NCI-H2227 (cell line): ENCODE measurements around the gene NEIL3.
A peak's percentile ranks its signal among the peaks of the same experiment; 100 is the strongest.

Source experiments
- DNase-seq: peaks from one replicate; lab custom pipeline; 2025; ENCODE audit not compliant: unreplicated experiment; lab: John Stamatoyannopoulos, UW

NEIL3 gene, protein sequence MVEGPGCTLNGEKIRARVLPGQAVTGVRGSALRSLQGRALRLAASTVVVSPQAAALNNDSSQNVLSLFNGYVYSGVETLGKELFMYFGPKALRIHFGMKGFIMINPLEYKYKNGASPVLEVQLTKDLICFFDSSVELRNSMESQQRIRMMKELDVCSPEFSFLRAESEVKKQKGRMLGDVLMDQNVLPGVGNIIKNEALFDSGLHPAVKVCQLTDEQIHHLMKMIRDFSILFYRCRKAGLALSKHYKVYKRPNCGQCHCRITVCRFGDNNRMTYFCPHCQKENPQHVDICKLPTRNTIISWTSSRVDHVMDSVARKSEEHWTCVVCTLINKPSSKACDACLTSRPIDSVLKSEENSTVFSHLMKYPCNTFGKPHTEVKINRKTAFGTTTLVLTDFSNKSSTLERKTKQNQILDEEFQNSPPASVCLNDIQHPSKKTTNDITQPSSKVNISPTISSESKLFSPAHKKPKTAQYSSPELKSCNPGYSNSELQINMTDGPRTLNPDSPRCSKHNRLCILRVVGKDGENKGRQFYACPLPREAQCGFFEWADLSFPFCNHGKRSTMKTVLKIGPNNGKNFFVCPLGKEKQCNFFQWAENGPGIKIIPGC

DNA sequence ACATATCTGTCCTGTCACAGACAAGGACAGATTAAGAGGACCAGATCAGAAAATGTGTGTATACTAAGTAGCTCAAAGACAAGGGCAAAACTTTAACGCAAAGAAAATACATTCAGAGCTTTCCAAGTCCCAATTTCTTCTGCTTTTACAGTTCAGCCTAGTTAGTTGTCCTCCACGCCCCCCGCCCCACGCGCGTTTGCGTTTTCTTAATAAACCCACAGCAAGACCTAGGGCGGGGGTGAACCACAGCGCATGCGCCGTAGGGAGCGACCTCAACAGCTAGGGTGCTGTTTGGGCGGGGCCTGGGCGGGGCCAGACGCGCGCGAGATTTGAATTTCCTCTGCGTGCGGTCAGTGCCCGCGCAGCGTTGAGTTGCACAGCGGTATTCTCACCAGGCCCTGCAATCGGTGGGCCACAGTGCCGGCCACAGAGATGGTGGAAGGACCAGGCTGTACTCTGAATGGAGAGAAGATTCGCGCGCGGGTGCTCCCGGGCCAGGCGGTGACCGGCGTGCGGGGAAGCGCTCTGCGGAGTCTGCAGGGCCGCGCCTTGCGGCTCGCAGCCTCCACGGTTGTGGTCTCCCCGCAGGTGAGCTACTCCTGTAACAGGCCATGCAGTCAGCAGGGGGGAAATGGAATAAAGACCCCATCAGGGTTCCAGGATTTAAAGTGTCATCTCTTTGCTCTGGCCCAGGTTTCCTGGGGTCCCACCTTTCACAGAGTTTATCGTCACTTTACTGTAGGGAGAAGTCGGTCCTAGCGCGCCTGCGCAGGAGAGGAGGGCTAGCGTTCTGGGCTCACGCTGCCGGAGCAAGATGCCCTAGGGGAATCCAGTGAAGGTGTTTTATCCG, at the start of gene NEIL3:
NEIL3 (plus strand) TSS at position 353 of the 850 bp plus-strand sequence; CDS start at position 433, 80 bp downstream.
- DNase-seq, result peak; percentile 91

DNA sequence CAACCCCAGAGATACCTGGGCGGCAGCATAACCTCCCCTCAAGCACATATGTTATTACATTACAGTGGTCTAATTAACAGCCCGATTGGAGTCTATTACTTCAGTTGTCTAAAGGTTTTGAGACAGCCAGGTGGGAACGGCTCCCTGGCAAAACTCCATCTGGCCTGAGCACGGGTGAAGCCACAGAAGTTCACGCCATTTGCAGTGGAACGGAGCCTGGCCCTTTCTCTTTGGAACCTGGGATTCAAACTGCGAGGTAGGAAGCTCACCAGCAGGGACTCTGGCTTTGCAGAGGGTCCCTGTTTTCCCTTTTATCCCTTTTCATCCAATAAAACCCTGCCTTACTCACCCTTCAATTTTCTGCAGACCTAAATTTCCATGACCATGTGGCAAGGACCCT, 45.9 kb upstream of the NEIL3 start:
- DNase-seq, result no peak

DNA sequence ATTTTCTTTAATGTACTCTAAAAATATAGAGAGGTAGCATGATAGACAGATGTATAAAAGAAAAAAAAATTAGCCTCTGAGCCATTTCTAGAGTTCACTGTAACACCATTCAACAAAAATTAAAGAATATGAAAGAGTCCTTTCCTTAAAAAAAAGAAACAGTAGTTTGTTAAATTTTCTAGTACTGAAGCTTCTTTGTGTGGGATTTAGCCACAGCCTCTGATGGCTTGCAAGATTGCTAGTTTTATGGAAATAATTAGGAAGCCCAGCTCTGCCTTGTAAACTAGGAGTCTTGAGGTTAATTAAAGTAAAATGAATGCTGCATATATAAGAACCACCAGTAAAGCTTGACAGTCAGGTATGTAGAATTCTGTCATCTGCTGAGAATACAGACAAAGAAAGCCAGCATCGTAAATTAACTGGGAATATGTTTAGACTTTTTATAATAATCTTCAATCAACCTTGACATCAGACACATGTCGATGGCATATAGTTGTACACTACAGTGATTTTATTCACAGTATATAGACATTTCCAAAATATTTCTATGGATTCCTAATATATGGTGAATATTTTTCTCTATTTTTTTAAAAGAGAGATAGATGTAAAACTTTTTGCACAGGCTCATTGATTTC, 44.8 kb upstream of the NEIL3 start:
- no peak for DNase-seq

DNA sequence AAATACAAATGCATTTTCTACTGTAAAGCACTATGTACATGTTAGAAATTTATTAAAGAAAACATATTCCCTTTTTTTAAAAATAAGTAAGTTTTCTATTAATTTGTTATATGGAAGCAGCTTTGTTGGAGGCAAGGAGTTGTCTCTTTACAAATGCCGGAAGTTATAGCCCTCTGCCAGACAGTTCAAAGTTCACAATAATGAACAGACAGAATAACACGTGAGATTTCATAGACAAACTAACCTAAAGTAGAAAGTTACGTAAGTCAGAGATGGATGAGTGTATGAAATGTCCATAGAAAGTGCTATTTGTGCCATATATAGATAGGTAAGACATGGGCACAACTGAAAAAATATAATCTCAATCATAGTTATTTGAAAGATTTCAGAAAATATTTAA, 43.9 kb upstream of the NEIL3 start:
- no peak for DNase-seq

DNA sequence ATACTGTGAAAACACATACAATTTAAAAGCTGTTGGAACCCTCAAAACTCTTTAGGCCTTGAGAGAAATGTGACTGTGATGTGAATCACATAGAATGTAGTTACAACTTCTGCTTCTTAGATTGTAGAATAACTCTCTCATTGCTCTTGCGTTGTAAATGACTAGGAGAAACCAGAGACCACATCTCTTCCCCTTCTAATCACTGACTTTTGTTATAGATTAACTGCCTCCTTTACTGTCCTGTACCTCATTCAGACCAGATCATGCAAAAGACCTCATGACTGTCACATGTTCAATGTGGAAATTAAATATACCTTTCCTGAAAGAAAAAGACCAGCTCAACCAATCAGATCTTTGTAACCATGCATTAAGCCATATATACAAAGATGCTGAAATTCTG, 43.2 kb upstream of the NEIL3 start:
- DNase-seq, result no peak

DNA sequence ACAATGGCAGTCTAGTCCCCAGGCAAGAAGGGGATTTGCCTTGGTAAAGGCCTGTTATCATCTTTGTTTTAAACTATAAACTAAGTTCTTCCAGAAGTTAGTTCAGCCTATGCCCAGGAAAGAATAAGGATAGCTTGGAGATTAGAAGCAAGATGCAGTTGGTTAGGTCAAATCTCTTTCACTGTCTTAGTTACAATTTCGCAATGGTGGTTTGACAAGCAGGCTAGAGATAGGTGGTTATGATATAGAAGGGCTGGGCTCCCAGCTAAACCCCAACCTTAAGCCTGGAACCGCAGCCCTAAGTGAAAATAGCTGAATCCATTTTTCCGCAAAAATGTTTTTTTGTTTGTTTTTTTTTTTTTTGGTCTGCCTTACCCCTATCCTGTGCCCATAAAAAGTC, 41.8 kb upstream of the NEIL3 start:
- no peak for DNase-seq

DNA sequence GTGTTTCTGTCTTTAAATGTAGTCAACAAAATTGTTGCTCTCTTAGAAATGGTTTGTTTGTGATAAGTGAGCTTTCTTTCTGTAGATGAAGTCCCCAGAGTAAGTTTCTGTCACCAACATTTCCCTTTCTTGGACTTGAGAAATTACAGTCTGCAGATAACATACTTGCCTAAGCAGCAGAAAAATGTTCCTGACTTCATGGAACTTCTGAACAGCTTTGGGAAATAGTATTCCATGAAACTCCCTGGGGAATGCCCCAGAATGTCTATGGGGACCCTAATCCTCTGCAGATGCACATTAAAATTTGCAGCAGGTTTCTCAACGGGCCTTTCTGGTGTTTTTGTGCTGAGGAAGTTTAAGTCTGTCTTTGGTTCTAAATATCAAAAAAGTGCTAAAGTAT, 38.6 kb upstream of the NEIL3 start:
- no peak for DNase-seq

DNA sequence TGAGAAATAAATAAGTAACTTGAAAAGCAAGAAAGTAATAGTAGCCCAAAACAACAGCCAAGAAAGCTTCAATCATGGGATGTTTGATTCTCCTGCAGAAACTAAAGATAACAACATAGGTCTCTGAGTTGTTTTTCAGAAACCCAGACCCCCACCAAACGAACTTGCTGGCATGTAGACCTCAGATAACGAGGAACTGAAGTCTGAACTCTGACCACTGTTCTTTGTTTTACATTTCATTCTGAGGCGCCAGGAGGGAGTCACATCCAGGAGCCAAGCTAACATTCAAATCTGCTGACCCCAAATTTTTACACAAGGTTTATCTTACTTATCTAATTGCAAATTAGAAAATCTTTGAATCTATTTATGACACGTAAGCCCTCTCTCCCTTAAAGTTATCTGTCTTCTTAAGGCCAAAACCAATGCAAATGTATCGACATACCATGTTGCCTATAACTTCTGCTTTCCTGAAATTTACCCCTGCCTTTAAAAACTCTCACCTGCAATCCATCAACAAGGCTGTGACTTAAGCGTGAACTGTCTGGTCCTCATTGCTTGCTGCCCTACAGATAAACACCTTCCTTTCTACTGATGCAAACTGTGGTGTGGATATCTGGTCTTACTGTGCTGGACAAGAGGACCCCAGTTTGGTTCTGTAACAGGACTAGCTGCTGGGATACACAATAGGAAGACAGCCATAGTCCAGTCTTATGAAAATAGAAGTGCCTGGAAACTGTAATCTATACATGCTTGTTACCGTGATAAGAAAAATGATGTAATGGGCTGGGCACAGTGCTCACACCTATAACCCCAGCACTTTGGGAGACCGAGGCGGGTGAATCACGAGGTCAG, 37.5 kb upstream of the NEIL3 start:
- no peak for DNase-seq

DNA sequence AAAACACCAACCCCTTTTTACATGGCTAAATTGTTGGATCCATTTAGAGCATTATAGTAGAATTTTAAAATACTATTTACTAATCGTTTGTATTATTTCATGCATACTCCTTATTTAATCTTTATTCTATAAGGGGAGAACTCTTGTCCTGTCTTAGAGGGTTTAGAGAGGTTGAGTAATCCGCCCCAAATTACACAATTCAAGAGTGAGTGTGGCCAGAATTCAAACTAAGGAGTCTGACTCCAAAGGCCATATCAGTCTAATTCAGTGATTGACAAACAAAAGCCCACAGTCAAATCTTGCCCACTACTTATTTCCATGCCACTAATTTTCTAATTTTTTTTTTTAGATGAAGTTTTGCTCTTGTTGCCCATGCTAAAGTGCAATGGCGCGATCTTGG, 33.7 kb upstream of the NEIL3 start:
- no peak for DNase-seq

DNA sequence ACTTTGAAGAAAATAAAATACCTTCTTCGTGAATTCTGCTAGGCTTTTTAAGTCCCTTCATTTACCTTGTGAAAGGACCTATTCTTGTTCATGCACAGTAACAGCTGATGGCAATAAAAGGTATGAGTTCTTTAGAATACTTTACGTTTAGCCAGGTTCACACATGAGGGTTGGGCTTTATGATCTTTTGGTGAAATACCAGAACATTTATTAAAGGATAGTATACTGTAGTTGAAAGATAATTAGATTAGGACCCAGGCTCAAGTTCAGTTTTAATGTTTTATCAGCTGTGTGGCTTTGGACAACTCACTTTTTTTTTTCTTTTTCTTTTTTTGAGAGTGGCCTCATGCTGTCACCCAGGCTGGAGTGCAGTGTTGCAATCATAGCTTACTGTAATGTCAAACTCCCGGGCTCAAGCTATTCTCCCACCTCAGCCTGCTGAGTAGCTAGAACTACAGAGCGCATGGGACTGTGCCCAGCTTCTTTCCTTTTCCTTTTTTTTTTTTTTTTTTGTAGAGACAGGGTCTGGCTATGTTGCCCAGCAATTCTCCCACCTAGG, 28.2 kb upstream of the NEIL3 start:
- no peak for DNase-seq

DNA sequence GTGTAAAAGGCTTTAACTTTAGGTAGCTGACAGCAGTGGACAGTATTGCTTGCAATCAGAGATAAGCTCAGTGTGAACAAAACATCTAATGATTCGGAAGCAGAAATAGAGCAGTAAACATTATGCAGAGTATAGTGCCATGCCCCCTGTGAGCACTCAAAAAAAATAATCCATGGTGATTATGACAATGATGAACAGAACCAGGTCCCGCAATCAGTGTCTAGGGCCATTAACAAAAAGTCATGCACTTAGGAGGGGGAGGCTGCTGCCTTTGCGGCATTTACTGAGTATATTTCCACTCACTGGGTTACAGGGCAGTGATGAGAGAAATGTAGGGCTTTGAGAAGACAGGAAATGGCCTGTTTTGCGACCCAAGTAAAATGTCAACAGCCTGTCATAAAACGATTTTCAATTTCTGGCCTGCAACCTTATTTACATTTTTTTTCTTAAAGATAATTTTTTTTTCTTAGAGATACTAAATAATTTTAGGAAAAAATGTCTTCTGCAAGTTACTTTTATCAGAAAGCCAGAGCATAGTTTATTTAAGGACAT, 27.3 kb upstream of the NEIL3 start:
- no peak for DNase-seq

DNA sequence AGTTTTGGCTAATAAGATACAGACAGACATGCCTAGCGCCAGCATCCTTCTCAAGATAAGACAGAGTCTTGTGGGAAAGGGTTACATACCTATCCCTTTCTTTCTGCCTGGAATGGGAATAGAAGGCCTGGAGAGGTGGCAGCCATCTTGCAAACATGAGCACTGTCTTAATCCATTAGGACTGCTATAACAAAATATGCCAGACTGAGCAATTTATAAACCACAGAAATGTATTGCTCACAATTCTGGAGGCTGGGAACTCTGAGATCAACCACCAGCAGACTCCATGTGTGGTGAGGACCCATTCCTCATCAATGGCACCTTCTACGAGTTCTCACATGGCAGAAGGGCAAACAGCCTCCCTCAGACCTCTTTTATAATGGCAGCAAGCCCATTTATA, 26.5 kb upstream of the NEIL3 start:
- no peak for DNase-seq

DNA sequence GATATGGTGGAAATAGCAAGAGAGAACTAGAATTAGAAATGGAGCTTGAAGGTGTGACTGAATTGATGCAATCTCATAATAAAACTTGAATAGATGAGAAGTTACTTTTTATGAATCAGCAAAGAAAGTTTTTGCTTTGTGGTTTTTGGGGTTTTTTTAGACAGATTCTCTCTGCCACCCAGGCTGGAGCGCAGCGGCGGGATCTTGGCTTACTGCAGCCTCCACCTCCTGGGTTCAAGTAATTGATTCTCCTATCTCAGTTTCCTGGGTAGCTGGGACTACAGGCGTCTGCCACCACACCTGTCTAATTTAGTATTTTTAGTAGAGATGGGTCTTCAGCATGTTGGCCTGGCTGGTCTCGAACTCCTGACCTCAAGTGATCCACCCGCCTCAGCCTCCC, 23.7 kb upstream of the NEIL3 start:
- DNase-seq, result no peak

DNA sequence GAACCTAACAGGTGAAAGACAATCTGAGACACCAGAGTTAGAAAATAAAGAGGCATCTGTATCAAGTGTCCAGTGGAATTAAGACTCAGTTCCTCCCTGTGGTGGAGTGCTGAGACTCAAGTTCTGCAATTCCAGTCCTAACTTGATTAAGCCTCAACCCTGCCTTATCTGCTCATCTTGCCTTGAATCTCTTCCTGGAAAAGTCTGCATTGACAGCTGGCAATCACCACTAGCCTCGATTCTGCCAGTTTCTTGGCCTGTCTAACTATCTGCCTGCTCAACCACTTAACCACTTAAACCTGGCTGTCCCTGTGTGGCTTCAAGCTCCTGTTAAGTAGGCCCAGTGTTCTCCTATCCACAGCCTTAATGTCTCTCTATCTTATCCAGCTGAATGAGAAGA, 22.4 kb upstream of the NEIL3 start:
- DNase-seq, result no peak

DNA sequence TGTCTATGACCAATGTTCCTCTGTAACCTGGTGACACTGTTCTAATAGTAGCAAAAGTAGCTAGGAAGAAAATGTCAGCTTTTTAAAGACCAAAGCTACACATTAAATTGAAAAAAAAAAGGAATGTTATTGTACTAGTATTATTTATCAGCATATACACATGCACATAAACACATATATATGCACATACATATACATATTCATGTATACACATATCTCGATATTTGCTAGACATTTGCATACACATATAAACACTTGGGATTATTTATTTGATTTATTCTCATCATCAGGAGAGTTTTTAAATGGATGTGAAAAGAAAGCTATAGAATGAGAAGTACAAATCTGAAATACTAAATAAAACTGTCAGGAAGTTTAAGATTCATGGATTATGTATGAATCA, 21.3 kb upstream of the NEIL3 start:
- no peak for DNase-seq

DNA sequence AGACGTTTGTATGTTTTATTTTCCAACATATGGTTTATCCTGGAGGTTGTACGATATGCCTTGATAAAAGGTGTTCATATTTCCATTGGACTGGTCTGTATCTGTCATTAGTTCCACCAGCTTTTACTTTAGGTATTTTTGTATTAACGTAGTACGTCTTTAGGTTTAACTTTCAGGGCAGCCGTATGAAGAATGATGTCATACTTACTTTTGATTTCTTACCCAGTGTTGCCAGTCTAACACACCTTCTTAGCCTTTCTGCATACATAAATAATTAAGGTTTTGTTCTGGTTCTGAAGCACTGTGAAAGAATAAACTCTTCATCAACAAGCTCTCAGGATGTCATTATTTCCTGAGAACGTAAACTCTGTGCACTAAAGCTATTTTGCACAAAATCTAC, 18.9 kb upstream of the NEIL3 start:
- no peak for DNase-seq

DNA sequence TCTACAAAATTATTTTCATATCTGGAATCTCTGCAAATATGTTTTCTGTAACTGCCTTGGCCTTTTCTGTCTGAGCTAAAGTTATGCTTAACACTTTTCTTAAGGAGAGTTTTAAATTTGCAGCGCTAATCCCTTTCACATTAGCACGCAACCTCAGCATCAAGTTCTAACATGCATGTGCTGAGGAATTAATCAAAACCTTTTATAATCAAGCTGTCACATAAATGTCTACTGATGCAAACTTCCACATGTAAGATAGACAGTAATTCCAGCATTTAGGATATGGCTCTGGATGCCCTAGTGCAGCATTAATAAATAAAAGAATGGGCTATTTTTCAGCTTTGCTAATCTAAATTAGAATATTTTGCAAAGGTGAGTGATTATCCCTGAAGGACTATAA, 17.5 kb upstream of the NEIL3 start:
- DNase-seq, result no peak

DNA sequence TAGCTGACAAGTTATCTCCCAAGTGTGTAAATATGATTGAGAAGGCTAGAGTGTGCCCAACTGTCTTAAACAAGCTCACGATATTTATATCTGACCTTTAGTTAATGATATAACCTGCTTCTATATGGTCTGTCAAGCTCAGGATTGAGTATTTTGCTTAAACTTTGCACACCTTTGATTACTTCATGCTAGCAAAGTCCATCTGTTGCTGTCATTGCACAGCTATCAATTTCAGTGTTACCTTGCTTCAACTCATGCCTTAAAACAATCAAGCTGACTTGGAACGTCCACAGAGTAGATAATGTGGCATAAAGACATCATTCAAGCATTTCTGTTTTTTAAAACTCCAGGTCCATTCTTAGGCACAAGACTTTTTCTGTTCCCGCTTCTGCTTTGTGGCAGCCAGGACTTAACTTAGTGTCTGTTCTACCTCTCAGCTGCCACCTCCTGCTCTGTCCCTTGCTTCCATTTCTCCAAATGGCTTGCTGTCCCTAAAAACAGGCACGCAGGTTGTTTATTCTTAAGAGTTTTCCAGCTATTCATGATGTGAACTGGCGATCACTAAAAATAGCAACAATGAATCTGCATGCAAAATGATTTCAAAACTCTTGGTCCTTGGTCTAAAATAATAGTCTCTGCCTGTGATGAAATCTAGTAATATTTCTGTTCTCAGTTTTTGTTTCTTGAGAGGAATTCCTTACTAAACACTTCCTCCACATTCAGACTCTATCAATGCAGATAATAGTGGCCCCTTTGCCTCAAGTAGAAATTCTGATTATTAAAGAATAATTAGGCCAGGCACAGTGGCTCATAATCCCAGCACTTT, 16.3 kb upstream of the NEIL3 start:
- no peak for DNase-seq

DNA sequence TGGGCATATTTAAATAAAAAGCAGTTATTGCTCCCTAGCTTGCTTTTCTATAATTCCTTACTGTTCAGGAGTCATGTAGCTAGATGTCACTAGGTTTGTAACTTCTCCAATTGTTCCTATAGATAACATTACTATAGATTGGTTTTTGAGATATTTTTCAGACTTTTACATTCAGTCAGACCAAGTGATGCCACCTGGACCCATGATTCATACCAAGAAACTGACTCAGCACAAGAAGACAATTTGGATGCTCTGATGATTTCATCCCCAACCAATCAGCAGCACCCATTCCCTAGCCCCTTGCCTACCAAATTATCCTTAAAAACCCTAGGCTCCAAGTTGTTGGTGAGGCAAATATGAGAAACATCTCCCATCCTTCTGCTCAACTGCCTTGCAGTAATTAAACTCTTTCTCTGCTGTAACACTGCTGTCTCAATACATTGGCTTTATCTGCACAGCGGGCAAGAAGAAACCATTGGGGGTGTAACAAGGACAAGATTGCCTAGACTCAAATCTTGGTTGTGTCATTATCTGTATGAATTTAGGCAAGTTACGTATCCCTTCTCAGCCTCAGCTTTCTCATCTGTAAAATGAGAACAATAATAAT, 11.8 kb upstream of the NEIL3 start:
- no peak for DNase-seq
